ENCODE results near the gene CHST1. TPM values are rescaled to one million over a fixed set of nuclear protein-coding genes. Genes with fewer than 3 reads are reported as not detected.

The CHST1 gene
- total RNA-seq, 1 donor from 2014 or later: 258 TPM

GRCh38 chr11:45647329-45647728 is 18.1 kb downstream of the CHST1 start:
- no peak for DNase-seq (ENCODE audit: extremely low read depth, low read depth, low spot score)

- DNase-seq (ENCODE audit: extremely low read depth, low read depth, low spot score): no peak
Measured at GRCh38 chr11:45646275-45646927, 19.0 kb downstream of the CHST1 start.

- no peak for DNase-seq (ENCODE audit: extremely low read depth, low read depth, low spot score)
Measured at GRCh38 chr11:45644981-45645889, 20.2 kb downstream of the CHST1 start.

GRCh38 chr11:45643598-45644260 is 21.7 kb downstream of the CHST1 start:
- DNase-seq (ENCODE audit: extremely low read depth, low read depth, low spot score): no peak

- no peak for DNase-seq (ENCODE audit: extremely low read depth, low read depth, low spot score)
Measured at GRCh38 chr11:45641961-45642360, 23.5 kb downstream of the CHST1 start.

GRCh38 chr11:45638051-45638450 is 27.4 kb downstream of the CHST1 start:
- no peak for DNase-seq (ENCODE audit: extremely low read depth, low read depth, low spot score)

GRCh38 chr11:45635907-45636306 is 29.5 kb downstream of the CHST1 start:
- no peak for DNase-seq (ENCODE audit: extremely low read depth, low read depth, low spot score)

GRCh38 chr11:45625611-45626010 is 39.8 kb downstream of the CHST1 start:
- DNase-seq (ENCODE audit: extremely low read depth, low read depth, low spot score): no peak

GRCh38 chr11:45624095-45624494 is 41.3 kb downstream of the CHST1 start:
- DNase-seq (ENCODE audit: extremely low read depth, low read depth, low spot score): no peak

- no peak for DNase-seq (ENCODE audit: extremely low read depth, low read depth, low spot score)
Measured at GRCh38 chr11:45622861-45623260, 42.6 kb downstream of the CHST1 start.

GRCh38 chr11:45622283-45622682 is 43.1 kb downstream of the CHST1 start:
- DNase-seq (ENCODE audit: extremely low read depth, low read depth, low spot score): no peak

GRCh38 chr11:45621588-45621987 is 43.8 kb downstream of the CHST1 start:
- DNase-seq (ENCODE audit: extremely low read depth, low read depth, low spot score): no peak

GRCh38 chr11:45620243-45620642 is 45.2 kb downstream of the CHST1 start:
- no peak for DNase-seq (ENCODE audit: extremely low read depth, low read depth, low spot score)

GRCh38 chr11:45618897-45619296 is 46.5 kb downstream of the CHST1 start:
- DNase-seq (ENCODE audit: extremely low read depth, low read depth, low spot score): no peak

- no peak for DNase-seq (ENCODE audit: extremely low read depth, low read depth, low spot score)
Measured at GRCh38 chr11:45617871-45618601, 47.4 kb downstream of the CHST1 start.

- DNase-seq (ENCODE audit: extremely low read depth, low read depth, low spot score): no peak
Measured at GRCh38 chr11:45616802-45617549, 48.4 kb downstream of the CHST1 start.

- DNase-seq (ENCODE audit: extremely low read depth, low read depth, low spot score): no peak
Measured at GRCh38 chr11:45615182-45615792, 50.1 kb downstream of the CHST1 start.

- no peak for DNase-seq (ENCODE audit: extremely low read depth, low read depth, low spot score)
Measured at GRCh38 chr11:45614196-45614828, 51.1 kb downstream of the CHST1 start.

GRCh38 chr11:45610627-45611026 is 54.8 kb downstream of the CHST1 start:
- no peak for DNase-seq (ENCODE audit: extremely low read depth, low read depth, low spot score)
